ENCODE measurements around the gene LDHAL6B. TPM values are rescaled to one million over a fixed set of nuclear protein-coding genes. Genes with fewer than 3 reads are reported as not detected.

LDHAL6B gene
- polyA plus RNA-seq, 1 donor (not counting 4 experiments of a cell fraction or from before 2014, with no cell fraction given), result not detected

DNA sequence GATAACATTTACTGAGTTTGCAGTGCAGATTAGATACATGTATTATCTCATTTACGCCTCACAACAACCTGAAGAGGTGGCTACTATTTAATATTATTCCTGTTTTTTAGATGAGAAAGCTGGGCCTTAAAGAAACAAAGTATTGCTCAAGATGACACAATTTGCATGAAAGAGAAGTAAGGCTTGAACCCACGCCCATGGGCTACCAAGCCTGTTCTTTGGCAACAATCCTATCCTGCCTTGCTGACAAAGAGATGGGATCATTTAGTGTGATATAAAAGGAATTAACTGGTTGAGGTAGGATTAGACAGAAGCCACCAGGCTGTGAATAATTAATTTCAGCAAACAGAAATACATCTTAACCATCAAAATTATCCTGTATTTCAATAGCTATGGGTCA, 9.2 kb upstream of the LDHAL6B start:
- no peak for TF ChIP-seq EZH2 (IDR thresholded peaks at IDR 0.05; ENCODE audit: low read length)
- TF ChIP-seq, protein P1, sequence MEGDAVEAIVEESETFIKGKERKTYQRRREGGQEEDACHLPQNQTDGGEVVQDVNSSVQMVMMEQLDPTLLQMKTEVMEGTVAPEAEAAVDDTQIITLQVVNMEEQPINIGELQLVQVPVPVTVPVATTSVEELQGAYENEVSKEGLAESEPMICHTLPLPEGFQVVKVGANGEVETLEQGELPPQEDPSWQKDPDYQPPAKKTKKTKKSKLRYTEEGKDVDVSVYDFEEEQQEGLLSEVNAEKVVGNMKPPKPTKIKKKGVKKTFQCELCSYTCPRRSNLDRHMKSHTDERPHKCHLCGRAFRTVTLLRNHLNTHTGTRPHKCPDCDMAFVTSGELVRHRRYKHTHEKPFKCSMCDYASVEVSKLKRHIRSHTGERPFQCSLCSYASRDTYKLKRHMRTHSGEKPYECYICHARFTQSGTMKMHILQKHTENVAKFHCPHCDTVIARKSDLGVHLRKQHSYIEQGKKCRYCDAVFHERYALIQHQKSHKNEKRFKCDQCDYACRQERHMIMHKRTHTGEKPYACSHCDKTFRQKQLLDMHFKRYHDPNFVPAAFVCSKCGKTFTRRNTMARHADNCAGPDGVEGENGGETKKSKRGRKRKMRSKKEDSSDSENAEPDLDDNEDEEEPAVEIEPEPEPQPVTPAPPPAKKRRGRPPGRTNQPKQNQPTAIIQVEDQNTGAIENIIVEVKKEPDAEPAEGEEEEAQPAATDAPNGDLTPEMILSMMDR (optimal IDR thresholded peaks at IDR 0.05 in 1 of 3, IDR thresholded peaks at IDR 0.05 in 1 of 3, conservative IDR thresholded peaks at IDR 0.05 in 1 of 3; ENCODE audit: extremely low read depth in 1 of 3, insufficient read depth in 2 of 3, low read length in 3 of 3), result no peak
- Histone ChIP-seq H3K27ac (ENCODE audit: control insufficient read depth, insufficient read depth, low read length) (no peak overlapping the region), H3K9me3 (ENCODE audit: control insufficient read depth, low read depth, low read length) (no peaks in the 10 kb centered on the region), H3K4me2 (ENCODE audit: control insufficient read depth, extremely low read depth, insufficient read depth, low read depth, low read length) (no peak overlapping the region), H3K9ac (ENCODE audit: control insufficient read depth, extremely low read depth, insufficient read depth, low read length) (no peak overlapping the region), H3K4me3 (ENCODE audit: control insufficient read depth in 2 of 3, extremely low read depth in 1 of 3, insufficient read depth in 2 of 3, low read depth in 1 of 3, low read length in 3 of 3) (no peak overlapping the region), H4K20me1 (ENCODE audit: control insufficient read depth, extremely low read depth, insufficient read depth, low read length) (no peaks in the 10 kb centered on the region), H3K4me1 (ENCODE audit: control insufficient read depth, extremely low read depth, insufficient read depth, low read length) (peaks cover 16% of the 10 kb centered on the region), H3K27me3 (ENCODE audit: control insufficient read depth, extremely low read depth, insufficient read depth, low read length) (no peaks in the 10 kb centered on the region), H3K79me2 (ENCODE audit: control insufficient read depth, insufficient read depth, low read length) (no peaks in the 10 kb centered on the region), H3K9me1 (ENCODE audit: control insufficient read depth, extremely low read depth, insufficient read depth, low read length) (no peaks in the 10 kb centered on the region), H2AFZ (ENCODE audit: control insufficient read depth, low read length) (no peak overlapping the region), H3K36me3 (ENCODE audit: control insufficient read depth in 2 of 2, extremely low read depth in 1 of 2, insufficient read depth in 2 of 2, low read length in 2 of 2) (peaks cover 34 to 36% of the 10 kb centered on the region in 2 experiments)
- dilution Hi-C loops (cut with MboI; ENCODE audit: extremely low pct_ligation_motif_present, low sequenced_read_pairs), result no loop called here
- DNase-seq (ENCODE audit: low read depth, low spot score) (no peak), FAIRE-seq (no peak)

- dilution Hi-C loops (cut with MboI; ENCODE audit: extremely low pct_ligation_motif_present, low sequenced_read_pairs), result no loop called here
- DNase-seq (ENCODE audit: low read depth, low spot score) (peak; percentile 35), FAIRE-seq (no peak)
- peak overlapping the region; percentile 70 for H3K27ac ChIP-seq (ENCODE audit: control insufficient read depth, insufficient read depth, low read length)
- H3K9me3 ChIP-seq (ENCODE audit: control insufficient read depth, low read depth, low read length), result no peaks in the 10 kb centered on the region
- H3K36me3 ChIP-seq (ENCODE audit: control insufficient read depth in 2 of 2, extremely low read depth in 1 of 2, insufficient read depth in 2 of 2, low read length in 2 of 2), result peaks cover 39 to 50% of the 10 kb centered on the region in 2 experiments
- TF ChIP-seq, protein P1 (optimal IDR thresholded peaks at IDR 0.05 in 1 of 3, IDR thresholded peaks at IDR 0.05 in 1 of 3, conservative IDR thresholded peaks at IDR 0.05 in 1 of 3; ENCODE audit: extremely low read depth in 1 of 3, insufficient read depth in 2 of 3, low read length in 3 of 3), result no peak
- TF ChIP-seq EZH2 (IDR thresholded peaks at IDR 0.05; ENCODE audit: low read length), result no peak
- no peak overlapping the region for H3K4me2 ChIP-seq (ENCODE audit: control insufficient read depth, extremely low read depth, insufficient read depth, low read depth, low read length)
- no peak overlapping the region for H3K4me3 ChIP-seq (ENCODE audit: control insufficient read depth in 2 of 3, extremely low read depth in 1 of 3, insufficient read depth in 2 of 3, low read depth in 1 of 3, low read length in 3 of 3)
- no peak overlapping the region for H2AFZ ChIP-seq (ENCODE audit: control insufficient read depth, low read length)
- H3K9ac ChIP-seq (ENCODE audit: control insufficient read depth, extremely low read depth, insufficient read depth, low read length), result peak overlapping the region; percentile 34
- H3K9me1 ChIP-seq (ENCODE audit: control insufficient read depth, extremely low read depth, insufficient read depth, low read length), result no peaks in the 10 kb centered on the region
- H4K20me1 ChIP-seq (ENCODE audit: control insufficient read depth, extremely low read depth, insufficient read depth, low read length), result no peaks in the 10 kb centered on the region
- no peaks in the 10 kb centered on the region for H3K27me3 ChIP-seq (ENCODE audit: control insufficient read depth, extremely low read depth, insufficient read depth, low read length)
- no peaks in the 10 kb centered on the region for H3K79me2 ChIP-seq (ENCODE audit: control insufficient read depth, insufficient read depth, low read length)
- peaks cover 8% of the 10 kb centered on the region for H3K4me1 ChIP-seq (ENCODE audit: control insufficient read depth, extremely low read depth, insufficient read depth, low read length)
Observed at GRCh38 chr15:59199626-59200465, 6.8 kb upstream of the LDHAL6B start.

All from keratinocyte (primary cell).